Fibroblast of villous mesenchyme (primary cell): ENCODE data around the gene GAB1. TPM values are rescaled to one million over a fixed set of nuclear protein-coding genes. Genes with fewer than 3 reads are reported as not detected.

Source experiments
- DNase-seq: peaks from one replicate; pipeline ENCODE4 v3.0.0-alpha.2; 2010; ENCODE audit warnings: low read depth
- H3K4me3 ChIP-seq: 2 replicates; pipeline ENCODE4 v1.5.1; 2011; ENCODE audit warnings: low read depth, mild to moderate bottlenecking, low read length
- CTCF ChIP-seq: IDR thresholded peaks from 2 replicates; pipeline ENCODE4 v1.5.1; 2012; ENCODE audit warnings: low read depth, mild to moderate bottlenecking, low read length; ENCODE audit not compliant: insufficient read depth
- total RNA-seq: library from RNA; depleted of rRNA; stranded (reverse); fragments of >200 nt; gene quantifications from 2 replicates; pipeline ENCODE4 v1.2.3, GENCODE V29; 2012

GAB1 gene
- total RNA-seq, 1 donor: 13.0 TPM

- H3K4me3 ChIP-seq: no peak overlapping the region
- no peak for DNase-seq
- no peak for TF ChIP-seq CTCF
These were observed 144.7 kb downstream of the GAB1 start for GRCh38 chr4:143481361-143481760.

- H3K4me3 ChIP-seq: no peak overlapping the region
- TF ChIP-seq CTCF: peak; percentile 67
- peak; percentile 72 for DNase-seq
These were observed 146.2 kb downstream of the GAB1 start for GRCh38 chr4:143482840-143483239.

- H3K4me3 ChIP-seq: no peak overlapping the region
- no peak for DNase-seq
- TF ChIP-seq CTCF: no peak
These were observed 149.6 kb downstream of the GAB1 start for GRCh38 chr4:143486314-143486713.

- no peak overlapping the region for H3K4me3 ChIP-seq
- no peak for TF ChIP-seq CTCF
- DNase-seq: no peak
These were observed 152.0 kb downstream of the GAB1 start for GRCh38 chr4:143488687-143489086.

GRCh38 chr4:143489106-143489505, 152.4 kb downstream of the GAB1 start:
- no peak overlapping the region for H3K4me3 ChIP-seq
- no peak for DNase-seq
- no peak for TF ChIP-seq CTCF

GRCh38 chr4:143498021-143498420, 161.3 kb downstream of the GAB1 start:
- DNase-seq: no peak
- no peak for TF ChIP-seq CTCF
- H3K4me3 ChIP-seq: no peak overlapping the region

- no peak for TF ChIP-seq CTCF
- H3K4me3 ChIP-seq: no peak overlapping the region
These were observed 165.6 kb downstream of the GAB1 start for GRCh38 chr4:143502231-143502630.

More at GRCh38 chr4:143502231-143502630, 165.6 kb downstream of the GAB1 start:
- DNase-seq: no peak
